Calu3 (cell line): ENCODE data around the gene ZNF146. TPM values are rescaled to one million over a fixed set of nuclear protein-coding genes. Genes with fewer than 3 reads are reported as not detected.

Experiments
- BruUV-seq: library from RNA; stranded (reverse); fragments of 400-500 nt; replicated peaks from 2 replicates; lab custom pipeline; 2021; lab: Mats Ljungman, UMichigan
- CTCF ChIA-PET: fragments of 300-600 bp; sonication (Branson Sonifier 250); formaldehyde crosslinking; loops from one replicate; lab custom pipeline; 2022; ENCODE audit warnings: antibody characterized with exemption; lab: Charles Lee
- DNase-seq: peaks from one replicate; pipeline ENCODE4 v3.0.0; 2022
- H3K27ac Mint-ChIP-seq: one replicate; pipeline ENCODE4 v1.8.0; 2022; ENCODE audit warnings: mixed read lengths; ENCODE audit not compliant: unreplicated experiment
- H3K27me3 Mint-ChIP-seq: one replicate; pipeline ENCODE4 v1.8.0; 2022; ENCODE audit warnings: mixed read lengths; ENCODE audit not compliant: unreplicated experiment
- H3K36me3 Mint-ChIP-seq: one replicate; pipeline ENCODE4 v1.8.0; 2022; ENCODE audit warnings: mild to moderate bottlenecking, moderate library complexity, mixed read lengths; ENCODE audit not compliant: insufficient read depth, unreplicated experiment
- H3K4me1 Mint-ChIP-seq: one replicate; pipeline ENCODE4 v1.8.0; 2022; ENCODE audit warnings: mild to moderate bottlenecking, low read depth, mixed read lengths; ENCODE audit not compliant: unreplicated experiment
- H3K4me3 Mint-ChIP-seq: one replicate; pipeline ENCODE4 v1.8.0; 2022; ENCODE audit warnings: mild to moderate bottlenecking, low read depth, moderate library complexity, mixed read lengths; ENCODE audit not compliant: unreplicated experiment
- H3K9me3 Mint-ChIP-seq: one replicate; pipeline ENCODE4 v1.8.0; 2022; ENCODE audit warnings: low read depth, mixed read lengths; ENCODE audit not compliant: unreplicated experiment
- intact Hi-C: fragments of 100-400 bp; cut with micrococcal nuclease; formaldehyde crosslinking; loops from one replicate; pipeline ENCODE4 v1.10.0; 2022; ENCODE audit not compliant: unreplicated experiment
- total RNA-seq: library from RNA; stranded (reverse); gene quantifications from 2 replicates; pipeline ENCODE4 v1.2.3, GENCODE V29; 2022
- TF ChIP-seq, protein P1 (sequence below): fragments of 200-600 bp; IDR thresholded peaks from one replicate; pipeline ENCODE4 v1.8.0; 2022; ENCODE audit warnings: antibody characterized with exemption; ENCODE audit not compliant: unreplicated experiment

Gene ZNF146
- total RNA-seq, 1 experiment from 2014 or later: 112 TPM

DNA sequence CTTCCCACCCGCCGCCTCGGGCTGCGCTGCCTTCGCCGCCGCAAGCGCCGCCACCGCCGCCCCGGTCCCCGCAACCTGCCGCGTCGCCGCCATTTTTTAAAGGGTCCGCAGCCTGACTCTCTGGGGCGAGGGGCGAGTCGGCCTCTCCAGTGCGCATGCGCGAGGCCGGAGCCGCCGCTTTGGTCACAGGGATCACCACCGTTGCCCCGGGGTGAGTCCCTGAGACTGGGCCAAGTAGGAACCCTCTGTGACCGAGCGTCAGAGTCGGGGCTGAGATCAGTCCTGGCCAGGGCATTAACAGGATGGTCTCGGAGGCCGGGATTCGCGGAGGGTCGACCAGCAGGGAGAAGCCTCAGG lies 42.6 kb downstream of the ZNF146 start:
- Mint-ChIP-seq H3K9me3 (peaks cover 11% of the 10 kb centered on the region), H3K4me1 (no peaks in the 10 kb centered on the region), H3K27me3 (no peaks in the 10 kb centered on the region), H3K27ac (no peak overlapping the region), H3K4me3 (no peak overlapping the region), H3K36me3 (no peaks in the 10 kb centered on the region)
- intact Hi-C loops: no loop called here
- no peak for DNase-seq
- TF ChIP-seq, protein P1, sequence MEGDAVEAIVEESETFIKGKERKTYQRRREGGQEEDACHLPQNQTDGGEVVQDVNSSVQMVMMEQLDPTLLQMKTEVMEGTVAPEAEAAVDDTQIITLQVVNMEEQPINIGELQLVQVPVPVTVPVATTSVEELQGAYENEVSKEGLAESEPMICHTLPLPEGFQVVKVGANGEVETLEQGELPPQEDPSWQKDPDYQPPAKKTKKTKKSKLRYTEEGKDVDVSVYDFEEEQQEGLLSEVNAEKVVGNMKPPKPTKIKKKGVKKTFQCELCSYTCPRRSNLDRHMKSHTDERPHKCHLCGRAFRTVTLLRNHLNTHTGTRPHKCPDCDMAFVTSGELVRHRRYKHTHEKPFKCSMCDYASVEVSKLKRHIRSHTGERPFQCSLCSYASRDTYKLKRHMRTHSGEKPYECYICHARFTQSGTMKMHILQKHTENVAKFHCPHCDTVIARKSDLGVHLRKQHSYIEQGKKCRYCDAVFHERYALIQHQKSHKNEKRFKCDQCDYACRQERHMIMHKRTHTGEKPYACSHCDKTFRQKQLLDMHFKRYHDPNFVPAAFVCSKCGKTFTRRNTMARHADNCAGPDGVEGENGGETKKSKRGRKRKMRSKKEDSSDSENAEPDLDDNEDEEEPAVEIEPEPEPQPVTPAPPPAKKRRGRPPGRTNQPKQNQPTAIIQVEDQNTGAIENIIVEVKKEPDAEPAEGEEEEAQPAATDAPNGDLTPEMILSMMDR: no peak
- no TSS peak for BruUV-seq
- CTCF ChIA-PET: no interaction called here

DNA sequence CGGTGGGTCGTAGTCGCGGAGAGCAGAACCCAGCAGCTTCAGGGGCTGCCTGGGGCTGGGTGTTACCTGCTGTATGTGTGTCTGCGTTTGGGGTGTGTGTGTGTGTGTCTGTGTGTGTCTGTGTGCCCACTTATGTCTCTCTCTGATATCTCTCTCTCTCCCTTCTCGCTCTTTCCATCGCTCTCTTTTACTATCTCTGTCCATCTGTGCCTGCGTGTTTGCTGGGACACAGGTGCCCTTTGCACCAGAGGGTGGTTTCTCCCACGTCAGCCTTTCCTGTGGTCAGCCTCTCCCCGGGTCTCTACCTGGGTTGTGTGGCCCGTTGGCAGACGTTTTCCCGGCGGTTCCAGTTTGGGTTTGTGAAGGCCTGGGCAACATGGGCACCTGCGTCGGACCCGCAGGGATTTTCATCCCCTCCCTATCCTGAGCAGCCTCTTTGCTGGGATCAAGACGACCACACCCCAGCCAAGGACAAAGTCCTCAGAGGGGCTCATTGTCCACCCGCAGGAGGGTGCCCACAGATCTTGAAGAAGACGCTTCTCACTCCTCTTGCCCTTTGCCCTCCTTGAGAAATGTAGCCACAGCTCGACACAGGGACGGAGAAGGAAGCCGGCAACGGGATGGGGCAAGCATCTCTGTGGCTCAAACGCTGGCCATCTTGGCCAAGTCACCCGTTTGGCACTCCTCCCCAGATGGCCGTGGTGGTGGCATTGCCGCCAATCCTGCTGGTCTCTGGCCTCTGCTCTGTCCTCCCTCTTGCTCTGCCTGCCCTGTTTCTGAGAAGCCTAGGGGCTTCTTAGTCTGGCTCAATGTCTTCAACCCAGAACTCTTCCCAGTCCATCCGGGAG lies 43.3 kb downstream of the ZNF146 start:
- H3K36me3 Mint-ChIP-seq: no peaks in the 10 kb centered on the region
- BruUV-seq: no TSS peak
- H3K27ac Mint-ChIP-seq: no peak overlapping the region
- CTCF ChIA-PET: no interaction called here
- no peak for DNase-seq
- no peaks in the 10 kb centered on the region for H3K4me1 Mint-ChIP-seq
- TF ChIP-seq, protein P1: no peak
- H3K9me3 Mint-ChIP-seq: peaks cover 13% of the 10 kb centered on the region
- no peak overlapping the region for H3K4me3 Mint-ChIP-seq
- intact Hi-C loops: no loop called here
- no peaks in the 10 kb centered on the region for H3K27me3 Mint-ChIP-seq

DNA sequence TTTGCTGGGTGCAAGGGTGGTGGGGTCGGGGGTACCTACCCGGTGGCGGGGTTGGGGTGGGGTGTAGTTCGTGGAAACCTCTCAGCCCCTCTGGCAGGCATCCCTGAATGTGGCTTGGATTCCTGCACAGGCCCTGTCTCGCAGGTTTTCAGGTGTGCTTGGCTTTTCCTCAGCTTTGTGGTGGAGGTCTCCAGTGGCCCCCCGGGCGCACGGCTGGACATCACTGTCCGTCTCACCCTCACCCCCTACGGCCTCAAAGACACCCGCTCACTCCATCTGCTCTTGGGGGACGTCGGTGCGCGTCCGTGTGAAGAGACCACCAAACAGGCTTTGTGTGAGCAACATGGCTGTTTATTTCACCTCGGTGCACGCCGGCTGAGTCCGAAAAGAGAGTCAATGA lies 44.3 kb downstream of the ZNF146 start:
- Mint-ChIP-seq H3K27me3 (no peaks in the 10 kb centered on the region), H3K9me3 (peaks cover 21% of the 10 kb centered on the region), H3K4me3 (no peak overlapping the region), H3K36me3 (no peaks in the 10 kb centered on the region), H3K4me1 (no peaks in the 10 kb centered on the region), H3K27ac (no peak overlapping the region)
- TF ChIP-seq, protein P1: no peak
- intact Hi-C loops: no loop called here
- no TSS peak for BruUV-seq
- CTCF ChIA-PET: no interaction called here
- DNase-seq: no peak

DNA sequence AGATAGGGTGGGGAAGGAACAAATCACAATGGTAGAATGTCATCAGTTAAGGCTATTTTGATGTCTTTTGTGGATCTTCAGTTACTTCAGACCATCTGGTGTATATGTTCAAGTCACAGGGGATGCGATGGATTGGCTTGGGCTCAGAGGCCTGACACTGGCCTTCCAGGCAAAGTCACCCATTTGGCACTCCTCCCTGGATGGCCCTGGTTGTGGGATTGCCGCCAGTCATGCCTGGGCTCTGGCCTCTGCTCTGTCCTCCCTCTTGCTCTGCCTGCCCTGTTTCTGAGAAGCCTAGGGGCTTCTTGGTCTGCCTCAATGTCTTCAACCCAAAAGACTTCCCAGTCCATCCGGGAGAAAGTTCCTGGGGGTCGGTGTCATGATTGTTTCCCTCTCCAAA lies 50.2 kb downstream of the ZNF146 start:
- intact Hi-C loops: no loop called here
- H3K4me3 Mint-ChIP-seq: no peak overlapping the region
- no peak for DNase-seq
- H3K9me3 Mint-ChIP-seq: peaks cover 23% of the 10 kb centered on the region
- TF ChIP-seq, protein P1: no peak
- no TSS peak for BruUV-seq
- no peaks in the 10 kb centered on the region for H3K36me3 Mint-ChIP-seq
- H3K27me3 Mint-ChIP-seq: no peaks in the 10 kb centered on the region
- CTCF ChIA-PET: no interaction called here
- no peaks in the 10 kb centered on the region for H3K4me1 Mint-ChIP-seq
- no peak overlapping the region for H3K27ac Mint-ChIP-seq
